Renal cortex interstitium (tissue), 11 donors: ENCODE data around the gene SPAG16. TPM values are rescaled to one million over a fixed set of nuclear protein-coding genes. Genes with fewer than 3 reads are reported as not detected.
"Not testable (repeated sequence)": the region's sequence is repeated elsewhere in the genome, so short reads cannot be mapped to it uniquely, and the experiment has no call there.

Source experiments
- DNase-seq, 11 donors: peaks; one replicate each; pipeline ENCODE4 v3.0.0-alpha.2; 2013; ENCODE audit warnings: low read depth in 9 of 11, low spot score in 4 of 11; ENCODE audit errors: extremely low read depth in 1 of 11
- polyA plus RNA-seq, 3 donors: library from polyadenylated mRNA; unstranded; fragments of 120-200 nt; gene quantifications; one replicate each; pipeline ENCODE4 v1.2.1, GENCODE V29; 2013; ENCODE audit not compliant: insufficient read length in 3 of 3

SPAG16 gene
- polyA plus RNA-seq, 3 donors, result 59.5 to 73.2 (median 60.7) TPM

DNA sequence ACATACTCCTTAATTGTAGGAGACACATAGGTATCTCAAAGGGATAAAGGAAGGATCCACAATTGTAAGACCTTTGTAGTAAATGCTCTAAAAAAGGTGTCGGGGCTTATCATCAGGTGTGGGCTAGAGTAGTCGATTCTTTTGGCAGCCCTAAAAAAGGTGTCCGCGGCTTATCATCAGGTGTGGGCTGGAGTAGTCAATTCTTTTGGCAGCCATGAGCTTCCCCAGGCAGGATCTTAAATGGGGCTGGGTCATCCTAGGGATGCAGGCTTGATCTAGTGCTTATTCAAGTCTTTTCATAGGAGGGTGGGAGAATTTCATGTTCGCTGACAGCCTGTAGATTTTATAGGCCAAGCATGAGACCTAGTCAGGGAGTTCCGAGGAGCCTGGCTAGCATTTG is 720.2 kb downstream of the SPAG16 start:
- DNase-seq, result no peak

DNA sequence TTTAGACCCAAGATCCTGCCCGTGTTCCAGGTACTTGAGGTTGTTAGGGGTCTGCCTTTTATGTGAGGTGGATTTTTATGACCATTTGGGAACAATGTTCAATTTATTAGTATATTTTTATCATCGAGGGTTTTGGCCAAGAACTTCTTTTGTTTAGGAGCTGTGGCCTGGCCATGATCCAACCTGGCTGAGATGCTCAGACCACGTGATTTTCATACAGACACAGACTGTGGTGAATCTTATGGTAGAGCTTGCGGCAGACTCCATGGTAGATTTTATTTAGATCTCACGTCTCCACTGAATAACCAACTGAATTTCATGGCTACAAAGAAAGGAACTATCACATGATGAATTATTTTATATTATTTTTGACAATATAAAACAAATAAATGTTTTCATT is 721.1 kb downstream of the SPAG16 start:
- no peak for DNase-seq

DNA sequence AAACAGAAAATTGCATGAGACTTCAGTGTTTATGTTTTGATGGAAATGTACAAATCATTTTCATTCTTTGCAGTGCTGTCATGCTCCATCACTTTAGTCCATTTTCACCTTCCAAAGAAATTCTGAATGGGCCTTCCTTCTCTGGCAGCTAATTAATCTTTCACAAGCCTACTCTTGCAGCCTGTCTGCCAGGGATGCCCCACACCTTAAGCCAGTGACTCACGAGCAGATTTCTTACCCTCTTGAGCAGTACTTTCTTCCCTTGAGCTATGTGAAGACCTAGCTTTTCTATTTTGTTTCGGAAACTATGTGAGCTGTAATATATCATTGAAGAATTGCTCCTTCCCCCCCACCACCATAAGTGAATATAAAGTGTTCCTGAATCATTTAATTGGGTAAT is 722.3 kb downstream of the SPAG16 start:
- DNase-seq, result no peak

DNA sequence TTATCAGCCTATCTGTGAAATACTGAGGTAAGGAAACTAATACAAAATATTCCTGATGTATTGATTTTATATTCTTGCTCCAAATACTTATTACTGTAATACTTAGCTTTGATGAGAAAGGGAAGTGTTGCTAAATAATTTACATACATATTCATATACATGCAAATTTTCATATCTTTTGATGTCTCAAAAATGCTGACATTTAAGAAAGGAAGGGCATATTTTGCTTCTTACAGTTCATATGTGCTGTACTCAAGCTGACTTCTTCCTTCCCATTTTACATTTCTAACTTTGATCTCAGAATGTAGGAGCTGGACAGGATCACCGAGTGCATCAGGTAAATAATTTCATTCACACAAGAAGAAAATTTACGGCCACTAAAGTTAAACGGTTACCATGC is 727.4 kb downstream of the SPAG16 start:
- DNase-seq, result no peak

DNA sequence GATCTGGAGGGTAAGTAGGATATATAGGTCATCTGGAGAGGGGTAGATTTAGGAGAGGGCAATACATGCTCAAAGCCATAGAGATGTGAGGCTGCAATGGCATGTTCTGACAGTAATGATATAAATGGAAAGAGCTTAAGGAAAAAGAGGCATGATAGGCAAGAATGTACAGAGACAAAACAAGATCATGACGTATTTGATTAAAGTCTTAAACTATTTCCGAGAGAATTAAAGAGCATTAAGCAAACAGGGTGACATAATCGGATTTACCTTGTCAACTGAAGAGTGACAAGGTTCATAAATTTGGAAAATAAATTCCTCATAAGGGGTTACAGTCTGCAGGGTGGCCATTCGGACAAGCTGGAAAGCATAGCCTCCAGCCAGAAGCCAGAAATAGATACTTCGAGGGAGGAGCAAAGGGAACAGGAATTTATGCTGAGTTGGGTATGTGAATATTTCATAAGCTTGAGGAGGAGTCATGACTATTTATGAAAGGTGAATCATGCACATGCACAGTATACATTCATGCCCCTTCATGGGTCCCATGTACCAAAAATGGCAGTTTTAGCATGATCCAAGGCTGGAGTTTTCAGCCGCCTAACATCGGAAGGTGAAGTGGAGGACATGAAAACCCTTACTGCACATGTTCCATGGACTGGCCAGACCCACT is 730.4 kb downstream of the SPAG16 start:
- DNase-seq, result no peak

DNA sequence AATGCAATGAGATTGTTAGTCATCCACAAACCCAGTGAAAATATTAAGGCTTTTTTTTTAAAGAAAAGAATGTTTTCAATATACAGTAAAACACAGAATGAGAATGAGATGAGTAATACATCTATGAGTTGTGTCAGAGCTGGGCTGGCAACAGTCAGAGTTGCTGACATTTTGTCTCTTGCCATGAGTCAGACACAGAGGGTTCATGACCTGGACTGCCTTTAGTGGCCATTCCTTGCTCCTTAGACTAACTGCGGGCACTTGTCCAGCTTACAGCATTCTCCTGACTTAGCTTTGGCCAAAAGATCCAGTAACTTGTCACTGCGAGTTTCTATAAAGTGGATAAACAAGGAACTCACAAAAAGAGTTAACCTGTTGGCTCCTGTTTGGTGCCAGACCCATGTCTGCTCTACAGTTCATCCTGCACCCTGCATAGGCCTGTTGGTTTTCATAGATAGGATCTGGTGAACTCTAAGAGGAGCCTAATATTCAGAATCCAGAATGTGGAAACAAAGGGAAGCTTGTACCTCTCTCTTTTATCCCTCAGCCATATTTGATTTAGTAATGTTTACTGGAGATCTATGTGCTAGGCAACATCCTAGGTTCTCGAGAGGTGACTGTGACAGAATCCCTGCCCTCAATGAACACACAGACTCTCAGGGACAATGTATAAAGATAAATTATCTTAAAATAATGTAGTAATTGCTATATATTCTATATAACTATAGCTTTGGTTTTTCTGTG is 735.1 kb downstream of the SPAG16 start:
- no peak for DNase-seq

DNA sequence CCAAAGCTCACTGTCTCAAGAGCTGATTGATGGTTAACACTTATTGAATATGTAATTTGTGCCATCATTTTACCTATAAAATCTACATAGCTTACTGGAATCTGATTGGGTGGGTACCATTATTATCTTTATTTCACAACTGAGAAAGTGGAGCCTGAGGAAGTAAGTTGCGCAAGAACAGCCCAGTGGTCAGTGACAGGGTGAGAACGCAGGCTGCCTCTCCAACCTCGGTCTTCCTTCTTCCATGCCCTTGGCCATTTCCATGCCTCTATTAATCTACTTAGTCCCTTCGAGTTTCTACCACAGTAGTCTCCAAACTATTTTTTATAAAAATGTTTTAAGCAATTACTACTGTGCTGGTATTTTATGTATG is 735.7 kb downstream of the SPAG16 start:
- no peak for DNase-seq

DNA sequence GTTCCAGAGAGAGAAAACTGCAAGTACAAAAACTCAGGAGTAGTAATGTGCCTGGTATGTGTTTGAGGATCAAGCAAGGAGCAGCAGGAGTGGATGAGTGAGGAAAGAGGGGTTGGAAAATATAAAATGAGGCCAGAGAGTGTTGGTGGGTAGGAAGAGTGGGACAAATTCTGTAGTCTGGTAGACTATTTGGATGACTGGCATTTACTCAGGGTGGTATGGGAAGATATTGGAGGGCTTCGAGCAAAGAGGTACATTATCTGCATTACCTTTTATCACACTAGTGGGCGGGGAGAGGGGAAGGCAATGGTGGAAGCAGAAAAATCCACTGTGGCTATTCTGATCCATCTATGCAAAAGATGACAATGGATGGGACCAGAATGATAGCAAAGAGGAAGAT is 744.9 kb downstream of the SPAG16 start:
- DNase-seq, result no peak

DNA sequence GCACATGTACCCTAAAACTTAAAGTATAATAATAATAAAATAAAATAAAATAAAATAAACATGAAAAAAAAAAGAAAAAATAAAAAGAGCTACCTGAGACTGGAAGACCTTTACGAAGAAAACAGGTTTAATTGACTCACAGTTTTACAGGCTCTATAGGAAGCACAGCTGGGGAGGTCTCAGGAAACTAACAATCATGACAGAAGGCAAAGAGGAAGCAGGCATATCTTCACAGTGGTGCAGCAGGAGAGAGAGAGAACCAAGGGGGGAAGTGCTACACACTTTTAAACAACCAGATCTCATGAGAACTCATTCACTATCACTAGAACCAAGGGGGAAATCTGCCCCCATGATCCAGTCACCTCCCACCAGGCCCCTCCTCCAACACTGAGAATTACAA is 747.3 kb downstream of the SPAG16 start:
- DNase-seq, result no peak

DNA sequence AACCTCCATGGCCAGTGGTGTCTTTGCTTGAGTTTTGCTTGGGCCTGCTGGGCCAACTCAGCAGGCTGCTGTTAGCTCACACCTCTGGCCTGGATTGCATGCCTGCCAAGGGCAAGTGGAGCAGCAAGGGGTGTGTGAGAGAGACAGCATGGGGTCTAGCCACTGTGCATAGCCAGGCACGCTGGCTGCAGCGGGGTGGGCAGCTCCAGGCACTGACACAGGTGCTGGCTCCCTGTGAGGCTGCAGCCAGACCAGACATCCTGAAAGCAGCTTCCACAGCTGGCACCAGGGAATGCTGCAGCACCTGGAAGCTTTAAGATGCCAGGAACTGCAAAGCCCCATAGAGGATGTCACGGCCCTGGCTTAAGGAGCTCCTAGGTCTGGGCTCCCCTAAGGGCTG is 750.2 kb downstream of the SPAG16 start:
- no peak for DNase-seq

DNA sequence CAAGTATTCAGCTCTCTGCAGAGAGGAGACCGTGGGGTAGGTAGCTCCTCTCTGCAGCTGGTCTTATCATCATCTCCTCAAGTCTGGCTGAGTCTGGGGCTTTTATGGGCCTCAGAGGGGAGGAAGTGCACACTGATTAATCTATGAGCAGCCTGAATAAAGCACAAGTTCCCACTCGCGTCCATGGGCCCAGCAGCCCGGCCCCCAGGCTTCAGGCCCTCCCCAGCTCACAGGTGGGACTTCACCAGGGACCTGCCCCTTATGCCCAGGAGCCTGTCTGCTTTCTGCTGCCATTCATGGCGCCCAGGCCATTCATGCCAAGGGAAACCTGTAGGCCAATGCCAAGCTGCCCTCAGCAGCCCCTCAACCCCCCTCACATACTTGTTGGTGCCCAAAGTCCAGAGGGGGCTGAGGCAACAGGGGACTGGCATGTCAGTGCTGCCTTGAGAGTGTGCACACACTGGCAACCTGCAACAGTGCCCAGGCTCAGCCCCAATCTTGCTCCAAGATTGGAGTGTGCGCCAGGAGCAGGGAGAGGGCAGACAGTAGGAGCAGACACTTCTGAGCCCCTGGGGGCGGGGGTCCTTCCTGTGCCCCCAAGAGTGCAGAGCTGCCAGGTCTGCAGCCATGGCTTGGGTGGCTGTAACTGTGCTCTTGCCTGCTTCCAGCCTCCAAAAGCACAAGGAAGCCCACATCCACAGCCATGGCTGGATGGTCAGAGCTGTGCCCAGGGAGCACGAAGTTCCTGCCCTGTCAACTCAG is 751.0 kb downstream of the SPAG16 start:
- no peak for DNase-seq

DNA sequence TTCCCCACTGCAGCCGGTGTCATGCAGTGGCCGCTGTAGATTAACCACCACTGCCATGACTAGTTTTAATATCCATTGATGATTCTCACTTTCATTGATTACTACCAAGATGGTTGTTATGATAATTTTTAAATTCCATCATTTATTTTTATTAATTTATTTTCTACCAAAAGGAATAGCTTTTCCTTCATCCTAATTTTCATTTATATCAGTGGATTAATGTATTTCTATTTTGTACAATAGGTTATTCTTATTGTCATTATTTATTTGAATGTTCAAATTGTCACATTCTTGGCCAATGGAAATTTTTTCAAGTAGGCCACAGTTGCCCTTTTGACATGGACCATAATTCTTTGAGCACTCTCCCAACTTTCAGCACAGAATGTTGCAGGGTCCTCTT is 751.7 kb downstream of the SPAG16 start:
- no peak for DNase-seq

DNA sequence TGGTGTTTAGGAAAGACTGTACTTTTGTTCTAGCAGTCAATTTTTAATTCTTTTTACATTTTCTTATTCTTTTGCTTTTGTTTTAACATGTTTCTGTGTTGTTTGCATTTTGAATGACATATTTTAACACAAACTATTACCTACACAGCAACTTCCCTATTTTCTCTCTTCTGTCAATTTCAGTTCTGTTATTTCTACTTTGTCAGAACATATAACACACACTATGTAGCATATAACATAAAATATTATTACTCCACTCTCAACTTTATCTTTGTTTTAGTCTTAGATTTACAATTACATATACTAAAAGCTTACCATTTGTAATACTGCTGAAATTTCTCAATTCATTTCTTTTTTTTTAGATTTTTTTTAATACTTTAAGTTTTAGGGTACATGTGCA is 753.9 kb downstream of the SPAG16 start:
- DNase-seq, result no peak

DNA sequence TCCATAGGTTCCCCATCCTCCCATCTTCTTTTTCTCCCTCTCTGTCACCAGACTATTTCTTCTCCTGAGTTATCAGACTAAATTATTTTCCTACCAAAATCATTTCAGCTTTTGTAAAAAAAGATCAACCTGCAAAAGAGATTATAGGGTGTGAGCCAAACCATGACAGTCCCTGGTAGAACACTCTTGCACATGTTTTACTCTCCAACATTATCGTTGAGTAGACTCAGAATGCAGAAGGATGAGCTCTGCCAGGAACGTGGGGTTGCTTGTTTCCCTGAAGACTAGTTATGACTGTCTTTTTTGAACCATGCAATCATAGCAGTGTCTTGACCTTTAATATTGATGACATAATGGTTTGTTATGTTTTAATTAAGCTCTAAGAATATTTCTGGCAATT is 766.5 kb downstream of the SPAG16 start:
- DNase-seq, result no peak

DNA sequence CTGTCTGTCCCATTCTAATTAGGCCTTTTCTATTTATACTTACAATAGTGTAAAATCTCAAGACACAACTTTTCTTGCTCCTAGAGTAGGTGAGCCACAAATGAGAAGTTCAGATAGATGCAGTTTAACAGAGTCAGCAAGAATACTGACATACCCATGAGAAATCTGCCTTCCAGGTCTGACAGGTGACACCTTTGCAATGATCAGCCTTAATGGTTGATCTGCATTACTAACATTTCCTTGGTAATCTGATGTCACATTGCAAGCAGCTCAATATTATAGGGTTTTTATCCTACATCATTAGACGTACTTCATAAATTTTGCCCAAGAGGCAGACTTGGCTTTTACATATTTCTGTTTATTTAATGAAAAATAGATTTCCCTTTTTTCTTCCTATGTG is 767.3 kb downstream of the SPAG16 start:
- no peak for DNase-seq

DNA sequence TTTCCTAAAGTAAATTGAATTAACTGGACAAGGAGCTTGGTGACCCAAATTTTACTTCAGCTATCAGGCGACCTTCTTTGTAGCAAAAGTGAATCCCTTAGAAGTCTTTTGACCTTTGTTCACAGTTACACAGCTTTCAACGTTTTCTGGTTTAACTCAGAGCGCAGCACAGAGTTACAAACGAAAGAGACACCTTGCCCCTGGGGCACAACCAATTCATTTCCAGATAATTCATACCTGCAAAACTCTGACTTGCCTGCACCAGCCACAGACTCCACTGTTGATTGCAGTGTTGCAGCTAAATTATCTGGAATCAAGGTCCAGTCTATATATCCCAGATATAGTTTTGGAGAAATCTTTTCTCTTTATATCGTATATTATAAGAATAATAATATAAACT is 768.0 kb downstream of the SPAG16 start:
- no peak for DNase-seq

DNA sequence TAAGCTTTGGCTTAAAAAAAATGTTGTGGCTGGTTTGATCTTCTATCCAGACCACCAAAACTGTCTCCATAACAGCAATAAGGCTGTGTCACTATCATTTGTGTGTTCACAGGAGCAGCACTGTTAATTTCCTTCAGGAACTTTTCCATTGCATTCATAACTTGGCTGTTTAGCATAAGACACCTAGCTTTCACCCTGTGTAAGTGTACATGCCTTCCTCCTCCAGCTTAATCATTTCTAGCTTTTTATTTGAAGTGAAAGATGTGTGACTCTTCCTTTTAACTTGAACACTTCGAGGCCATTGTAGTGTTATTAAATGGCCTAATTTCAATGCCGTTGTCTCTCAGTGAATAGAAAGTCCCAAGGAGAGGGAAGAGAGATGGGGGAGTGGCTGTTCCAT is 773.7 kb downstream of the SPAG16 start:
- no peak for DNase-seq

DNA sequence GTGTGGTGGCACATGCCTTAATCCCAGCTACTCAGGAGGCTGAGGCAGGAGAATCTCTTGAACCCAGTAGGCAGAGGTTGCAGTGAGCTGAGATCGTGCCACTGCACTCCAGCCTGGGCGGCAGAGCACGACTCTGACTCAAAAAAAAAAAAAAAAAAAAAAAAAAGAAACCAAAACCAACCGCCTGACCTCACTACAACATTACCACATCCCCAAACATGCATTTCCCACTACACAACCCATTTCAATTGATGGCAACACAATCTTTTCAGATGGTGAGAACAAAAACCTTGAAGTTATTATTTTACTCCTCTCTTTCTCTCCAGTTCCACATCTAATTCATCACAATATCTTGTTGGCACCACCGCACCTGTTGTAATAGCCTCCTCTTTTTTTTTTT is 778.0 kb downstream of the SPAG16 start:
- DNase-seq, result not testable (repeated sequence)

DNA sequence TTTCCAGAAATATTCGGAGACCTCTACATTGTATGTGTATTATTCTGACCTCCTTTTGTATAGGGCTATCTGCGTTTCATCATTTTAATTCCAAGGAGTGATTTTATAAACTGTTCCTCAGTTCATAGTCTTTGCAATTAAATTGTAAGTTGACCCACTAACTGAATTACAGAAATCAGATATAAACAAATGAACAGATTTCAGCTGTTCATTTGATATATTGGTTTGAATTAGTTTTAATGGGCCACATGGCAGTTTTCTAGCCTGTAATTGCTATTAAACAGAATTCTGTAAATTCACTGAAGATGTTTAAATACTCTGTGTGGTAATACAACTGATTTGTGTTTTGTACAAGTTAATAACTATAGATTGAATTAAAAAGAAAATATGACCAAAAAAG is 780.2 kb downstream of the SPAG16 start:
- DNase-seq, result no peak

DNA sequence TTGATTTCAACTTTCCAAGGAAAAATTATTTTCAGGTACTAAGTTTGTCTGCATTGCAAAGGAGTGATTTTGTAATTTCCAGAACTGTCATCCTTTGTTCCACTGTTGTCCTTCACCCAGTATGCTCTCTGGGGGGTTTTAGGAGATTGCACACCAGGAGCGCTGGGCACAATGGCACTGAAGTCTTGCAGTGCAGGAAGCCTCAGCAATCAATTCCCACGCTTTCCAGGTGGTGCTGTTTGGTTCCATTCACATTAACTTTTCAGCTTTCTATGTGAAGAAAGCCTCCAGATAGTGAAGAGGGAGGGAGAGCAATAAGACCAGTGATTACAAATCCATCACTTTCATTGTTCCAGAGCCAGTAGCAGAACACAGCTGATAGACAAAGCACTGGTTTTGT is 782.6 kb downstream of the SPAG16 start:
- DNase-seq, result no peak
